B cell (primary cell): ENCODE results near the gene GIGYF1. TPM values are rescaled to one million over a fixed set of nuclear protein-coding genes. Genes with fewer than 3 reads are reported as not detected.

ENCODE experiments used
- ATAC-seq: fragments of 200-7000 bp; cut with Tn5 transposase; one replicate; pipeline ENCODE4 v1.10.0; 2021; ENCODE audit warnings: low read depth, mild to moderate bottlenecking, moderate number of reproducible peaks, moderate library complexity
- CTCF ChIA-PET: fragments of 350-600 bp; sonication (Branson Sonifier 250); formaldehyde crosslinking; loops from one replicate; lab custom pipeline; 2021; ENCODE audit warnings: antibody characterized with exemption, inconsistent platforms; lab: Charles Lee
- POLR2A ChIA-PET: fragments of 350-600 bp; sonication (Branson Sonifier 250); formaldehyde crosslinking; loops from one replicate; lab custom pipeline; 2021; ENCODE audit warnings: antibody characterized with exemption; lab: Charles Lee
- DNase-seq: peaks from one replicate; pipeline ENCODE4 v3.0.0; 2013
- H2AFZ ChIP-seq: 2 replicates; pipeline ENCODE4 v1.6.1; 2012; ENCODE audit warnings: mild to moderate bottlenecking, low read depth, low read length; ENCODE audit not compliant: insufficient read depth, poor library complexity, severe bottlenecking
- H3K27ac ChIP-seq, 2 donors: 1 replicate in 1 of 2; 2 replicates in 1 of 2; pipeline ENCODE4 v1.5.1; 2012 to 2013; ENCODE audit warnings: low read length in 2 of 2, mild to moderate bottlenecking in 2 of 2, moderate library complexity in 1 of 2
- H3K27me3 ChIP-seq, 4 experiments: fragments of 200-600 bp in 1 of 4; sonication (generic) in 1 of 4; replicated peaks in 1 of 4; 1 replicate in 2 of 4; 2 replicates in 2 of 4; pipeline versions ENCODE4 v1.6.1 to v1.7.0; 2013 to 2016; ENCODE audit warnings: low read length in 3 of 4, mild to moderate bottlenecking in 2 of 4, mixed read lengths in 1 of 4, moderate library complexity in 1 of 4; ENCODE audit not compliant: insufficient read depth in 4 of 4, control insufficient read depth in 3 of 4; ENCODE audit errors: control extremely low read depth in 1 of 4
- H3K36me3 ChIP-seq, 2 experiments: replicated peaks in 1 of 2; 1 replicate in 1 of 2; 2 replicates in 1 of 2; pipeline versions ENCODE4 v1.6.1 to v1.7.1; 2013; ENCODE audit warnings: low read length in 1 of 2; ENCODE audit not compliant: insufficient read depth in 2 of 2, control insufficient read depth in 1 of 2; ENCODE audit errors: control extremely low read depth in 1 of 2, extremely low read depth in 1 of 2
- H3K4me1 ChIP-seq, 2 donors: fragments of 200-600 bp in 1 of 2; sonication (generic) in 1 of 2; 1 replicate in 1 of 2; 2 replicates in 1 of 2; pipeline versions ENCODE4 v1.5.1 to v1.6.1; 2013 to 2017; ENCODE audit warnings: low read length in 2 of 2; ENCODE audit not compliant: control insufficient read depth in 2 of 2, insufficient read depth in 2 of 2
- H3K4me2 ChIP-seq: replicated peaks from 2 replicates; pipeline ENCODE3; 2012; ENCODE audit warnings: mild to moderate bottlenecking, low read depth, low read length; ENCODE audit not compliant: poor library complexity, severe bottlenecking
- H3K4me3 ChIP-seq, 5 experiments: fragments of 200-600 bp in 1 of 5; sonication (generic) in 1 of 5; 1 replicate in 3 of 5; 2 replicates in 2 of 5; pipeline versions ENCODE4 v1.5.1 to v1.7.0; 2011 to 2016; ENCODE audit warnings: low read length in 4 of 5, mild to moderate bottlenecking in 4 of 5, low read depth in 2 of 5, control low read depth in 1 of 5, moderate library complexity in 1 of 5; ENCODE audit not compliant: insufficient read depth in 1 of 5; ENCODE audit errors: control extremely low read depth in 1 of 5, extremely low read depth in 1 of 5
- H3K79me2 ChIP-seq: fragments of 200-600 bp; sonication (generic); one replicate; pipeline ENCODE4 v1.6.0; 2016; ENCODE audit warnings: low read length; ENCODE audit not compliant: control insufficient read depth, insufficient read depth
- H3K9ac ChIP-seq: fragments of 200-600 bp; sonication (generic); 2 replicates; pipeline ENCODE4 v1.6.1; 2017; ENCODE audit warnings: mild to moderate bottlenecking, low read length, moderate library complexity
- H3K9me3 ChIP-seq, 3 donors: one replicate each; pipeline versions ENCODE4 v1.6.1 to v1.7.1; 2013; ENCODE audit warnings: low read length in 2 of 3; ENCODE audit not compliant: control insufficient read depth in 2 of 3, insufficient read depth in 1 of 3; ENCODE audit errors: control extremely low read depth in 1 of 3
- H4K20me1 ChIP-seq: 2 replicates; pipeline ENCODE4 v1.6.0; 2012; ENCODE audit warnings: mild to moderate bottlenecking, low read length; ENCODE audit not compliant: insufficient read depth, control insufficient read depth, poor library complexity, severe bottlenecking
- H3K27ac Mint-ChIP-seq: one replicate; pipeline ENCODE4 v1.8.0; 2021; ENCODE audit warnings: mixed read lengths
- H3K27me3 Mint-ChIP-seq: one replicate; pipeline ENCODE4 v1.8.0; 2021; ENCODE audit warnings: mixed read lengths
- H3K4me1 Mint-ChIP-seq: one replicate; pipeline ENCODE4 v1.8.0; 2021; ENCODE audit warnings: mixed read lengths
- H3K4me3 Mint-ChIP-seq: one replicate; pipeline ENCODE4 v1.8.0; 2021; ENCODE audit warnings: mixed read lengths
- H3K9me3 Mint-ChIP-seq: one replicate; pipeline ENCODE4 v1.8.0; 2022; ENCODE audit warnings: mixed read lengths; ENCODE audit not compliant: insufficient read depth
- CTCF ChIP-seq: fragments of 200-600 bp; IDR thresholded peaks from one replicate; pipeline ENCODE4 v1.8.0; 2022; ENCODE audit warnings: antibody characterized with exemption, mild to moderate bottlenecking
- EZH2 ChIP-seq: IDR thresholded peaks from 2 replicates; pipeline ENCODE4 v1.6.1; 2012; ENCODE audit warnings: borderline replicate concordance, low read depth, mild to moderate bottlenecking, moderate library complexity, low read length; ENCODE audit not compliant: insufficient read depth, poor library complexity, severe bottlenecking
- WGBS: methylation state at CpG from one replicate; pipeline ENCODE4 v1.1.5; 2013; ENCODE audit warnings: missing lambda C conversion rate; ENCODE audit not compliant: insufficient coverage; 5-methylcytosine and 5-hydroxymethylcytosine counted together
- intact Hi-C: fragments of 100-400 bp; cut with micrococcal nuclease; formaldehyde crosslinking; loops from one replicate; pipeline ENCODE4 v1.10.0; 2022
- polyA plus RNA-seq: library from polyadenylated mRNA; depleted of rRNA; stranded (reverse); fragments of >200 nt; gene quantifications from 2 replicates; pipeline ENCODE4 v1.2.3, GENCODE V29; 2012
- total RNA-seq, 2 donors: library from RNA; stranded (reverse); fragments of 120-200 nt in 1 of 2; gene quantifications; 1 replicate in 1 of 2; 2 replicates in 1 of 2; pipeline versions ENCODE4 v1.2.3 to v1.2.4, GENCODE V29; 2013 to 2022

The GIGYF1 gene
- total and polyA plus RNA-seq, 2 donors (not counting 1 experiment from before 2014, with no cell fraction given): 45.9 to 134 TPM

DNA sequence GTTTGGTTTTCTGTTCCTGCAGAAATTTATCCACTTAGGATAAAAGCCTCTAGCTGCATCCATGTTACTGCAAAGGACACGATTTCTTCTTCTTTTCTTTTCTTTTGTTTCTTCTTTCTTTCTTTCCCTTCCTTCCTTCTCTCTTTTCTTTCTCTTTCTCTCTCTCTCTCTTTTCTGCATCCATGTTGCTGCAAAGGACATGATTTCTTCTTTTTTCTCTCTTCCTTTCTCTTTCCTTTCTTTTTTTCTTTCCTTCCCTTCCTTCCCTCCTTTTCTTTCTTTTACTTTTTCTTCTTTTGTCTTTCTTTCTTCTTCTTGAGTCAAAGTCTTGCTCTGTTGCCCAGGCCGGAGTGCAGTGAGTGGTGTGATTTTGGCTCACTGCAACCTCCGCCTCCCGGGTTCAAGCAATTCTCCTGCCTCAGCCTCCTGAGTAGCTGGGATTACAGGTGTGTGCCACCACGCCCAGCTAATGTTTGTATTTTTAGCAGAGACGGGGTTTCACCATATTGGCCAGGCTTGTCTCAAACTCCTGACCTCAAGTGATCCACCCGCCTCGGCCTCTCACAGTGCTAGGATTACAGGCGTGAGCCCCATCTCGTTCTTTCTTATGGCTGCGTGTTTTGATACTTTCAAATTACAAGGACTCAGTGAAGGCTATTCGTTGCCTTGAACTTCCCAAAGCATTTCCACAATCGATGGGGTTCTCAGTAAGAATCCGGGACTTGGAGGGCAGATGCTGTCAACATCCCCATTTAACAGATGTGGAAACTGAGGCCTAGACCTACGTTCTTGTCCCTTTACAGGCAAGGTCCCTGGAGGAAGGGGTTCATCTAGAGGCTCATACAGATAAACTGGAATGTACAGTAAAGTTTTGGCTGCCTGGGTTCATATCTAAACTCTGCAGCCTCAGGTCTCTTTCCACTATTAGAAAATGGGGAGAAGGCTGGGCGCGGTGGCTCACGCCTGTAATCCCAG, 22.4 kb downstream of the GIGYF1 start:
- Histone ChIP-seq H3K36me3 (peaks cover 0 to 4% of the 10 kb centered on the region in 2 experiments), H3K79me2 (peaks cover 12% of the 10 kb centered on the region), H3K9me3 (no peaks in the 10 kb centered on the region), H3K4me3 (no peak overlapping the region), H3K9ac (no peak overlapping the region), H3K27me3 (no peaks in the 10 kb centered on the region), H4K20me1 (peaks cover 13% of the 10 kb centered on the region), H3K27ac (no peak overlapping the region), H3K4me1 (peaks cover 0 to 6% of the 10 kb centered on the region in 2 donors), H3K4me2 (no peak overlapping the region), H2AFZ (no peak overlapping the region)
- intact Hi-C loops: loop anchor here (2.0 to 10.0 kb wide), 2 partner anchors 133 to 587 kb away; partner anchors contain the start of genes AGFG2, COPS6 and ZNF3
- 95% methylated on average over 13 of the region's 18 CpGs for WGBS
- H3K9me3 Mint-ChIP-seq: no peaks in the 10 kb centered on the region
- no peak for DNase-seq
- H3K4me1 Mint-ChIP-seq: peaks cover 6% of the 10 kb centered on the region
- peak overlapping the region; percentile 26 for H3K27ac Mint-ChIP-seq
- CTCF ChIA-PET: interaction anchor here (1.3 to 1.7 kb wide), 2 partner anchors 21 to 34 kb away, joined by 3 to 6 read pairs; partner anchors contain the start of gene POP7
- ATAC-seq: no peak
- POLR2A ChIA-PET: interaction anchor here (0.7 to 1.6 kb wide), 2 partner anchors 38 to 125 kb away, joined by 3 read pairs; no protein-coding TSS in a partner anchor
- no peak for TF ChIP-seq EZH2
- no peak for TF ChIP-seq CTCF
- H3K4me3 Mint-ChIP-seq: no peak overlapping the region
- no peaks in the 10 kb centered on the region for H3K27me3 Mint-ChIP-seq
